NCI-H146 (cell line): ENCODE results near the gene FOSL1.
A peak's percentile ranks its signal among the peaks of the same experiment; 100 is the strongest.

Experiments used
- DNase-seq: peaks from one replicate; lab custom pipeline; 2025; lab: John Stamatoyannopoulos, UW

The FOSL1 gene

DNA sequence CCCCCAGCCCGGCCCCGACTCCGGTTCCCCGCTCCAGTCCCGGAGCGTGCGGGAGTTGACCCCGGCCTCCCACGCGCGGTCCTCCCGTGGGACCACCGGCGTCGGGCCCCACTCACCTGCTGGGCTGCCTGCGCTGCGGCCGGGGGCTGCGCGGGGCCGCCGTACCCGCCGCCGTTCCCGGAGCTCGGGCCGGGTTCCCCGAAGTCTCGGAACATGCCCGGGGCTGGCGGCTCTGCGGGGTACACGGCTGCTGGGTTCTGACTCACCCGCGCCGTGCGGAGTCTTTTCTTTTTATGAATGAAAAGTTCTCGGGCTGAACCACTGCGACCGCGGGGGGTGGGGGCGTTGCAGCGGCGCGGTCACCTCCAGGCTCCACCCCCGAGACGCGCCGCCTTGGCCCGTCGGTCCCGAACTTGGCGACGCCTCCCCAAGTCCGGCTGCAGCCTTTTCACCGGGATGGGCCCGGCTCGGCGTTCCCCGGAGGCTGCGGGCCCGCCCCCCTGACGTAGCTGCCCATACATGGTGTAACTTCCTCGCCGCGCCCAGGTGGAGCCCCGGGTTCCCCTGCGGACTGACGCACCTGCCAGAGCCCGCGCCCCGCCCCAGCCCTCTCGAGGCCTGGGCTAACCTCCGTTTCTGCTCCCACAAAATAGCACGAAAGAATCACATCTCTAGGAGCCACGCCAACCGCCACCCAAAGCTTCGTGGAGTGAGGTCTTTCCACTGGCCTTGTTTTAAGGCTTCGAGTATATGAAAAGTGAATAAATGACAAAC is at the start of gene FOSL1:
Gene FOSL1 (minus strand): TSS at position 264 of the 774 bp plus-strand sequence. CDS start 49 bp downstream, at position 215.
- peak; percentile 80 for DNase-seq

DNA sequence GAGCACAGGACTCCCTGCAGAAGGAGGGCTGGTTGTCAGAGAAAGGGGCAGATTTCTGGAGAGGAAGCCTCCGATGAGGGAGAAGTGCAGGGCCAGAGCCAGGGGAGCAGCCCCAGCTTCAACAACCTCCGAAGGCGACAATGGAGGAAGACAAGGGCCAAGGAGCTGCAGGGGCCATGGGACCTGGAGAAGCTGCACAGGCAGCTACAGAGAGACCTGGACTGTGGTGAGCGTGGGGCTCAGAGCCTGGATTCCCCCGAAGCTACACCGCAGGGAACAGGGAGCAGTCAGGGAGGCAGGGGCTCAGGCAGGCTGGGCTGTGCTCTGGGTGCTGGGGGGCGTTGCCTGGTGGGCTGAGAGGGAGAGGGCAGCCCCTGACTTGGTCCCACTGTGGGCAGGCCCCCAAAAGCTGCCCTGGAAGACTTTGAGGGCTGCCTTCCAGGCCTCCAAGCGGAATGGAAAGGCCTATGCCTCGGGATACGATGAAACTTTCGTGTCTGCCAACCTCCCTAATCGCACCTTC is 47.5 kb upstream of the FOSL1 start:
- DNase-seq, result no peak

DNA sequence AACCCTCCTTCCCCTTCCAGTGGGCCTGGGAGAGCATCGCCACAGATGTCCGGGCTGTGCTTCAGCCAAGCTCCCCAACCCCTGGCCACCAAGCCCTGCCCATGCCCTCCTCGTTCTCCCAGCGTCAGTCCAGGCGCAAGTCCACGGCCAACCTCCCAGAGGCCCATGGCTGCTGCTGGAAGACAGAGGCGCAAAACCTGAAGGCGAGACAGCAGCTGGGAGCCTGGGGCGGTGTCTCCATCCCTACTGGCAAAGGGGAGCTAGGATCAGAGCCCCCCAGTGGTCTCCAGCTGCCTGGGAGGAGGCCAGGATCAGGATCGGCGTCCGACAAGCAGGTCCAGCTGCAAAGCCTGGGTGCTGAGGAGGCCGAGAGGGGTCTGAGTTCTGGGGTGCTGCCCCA is 46.9 kb upstream of the FOSL1 start:
- DNase-seq, result no peak

DNA sequence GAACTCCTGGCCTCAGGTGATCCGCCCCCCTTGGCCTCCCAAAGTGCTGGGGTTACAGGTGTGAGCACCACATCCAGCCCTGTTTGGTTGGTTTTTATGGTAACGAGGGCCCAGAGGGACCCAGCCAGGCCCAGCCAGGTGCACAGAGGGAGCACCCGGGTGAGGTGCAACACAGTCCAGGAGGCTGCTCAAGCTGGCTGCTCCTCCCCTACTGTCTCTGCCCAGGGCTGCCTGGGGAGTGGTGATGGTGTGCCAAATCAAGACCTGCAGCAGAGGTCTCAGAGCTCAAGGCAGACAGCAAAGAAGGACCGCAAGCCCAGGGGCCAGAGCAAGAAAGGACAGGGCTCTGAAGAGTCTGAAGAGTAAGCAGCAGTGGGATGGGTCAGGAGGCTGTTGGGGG is 46.5 kb upstream of the FOSL1 start:
- DNase-seq, result no peak

DNA sequence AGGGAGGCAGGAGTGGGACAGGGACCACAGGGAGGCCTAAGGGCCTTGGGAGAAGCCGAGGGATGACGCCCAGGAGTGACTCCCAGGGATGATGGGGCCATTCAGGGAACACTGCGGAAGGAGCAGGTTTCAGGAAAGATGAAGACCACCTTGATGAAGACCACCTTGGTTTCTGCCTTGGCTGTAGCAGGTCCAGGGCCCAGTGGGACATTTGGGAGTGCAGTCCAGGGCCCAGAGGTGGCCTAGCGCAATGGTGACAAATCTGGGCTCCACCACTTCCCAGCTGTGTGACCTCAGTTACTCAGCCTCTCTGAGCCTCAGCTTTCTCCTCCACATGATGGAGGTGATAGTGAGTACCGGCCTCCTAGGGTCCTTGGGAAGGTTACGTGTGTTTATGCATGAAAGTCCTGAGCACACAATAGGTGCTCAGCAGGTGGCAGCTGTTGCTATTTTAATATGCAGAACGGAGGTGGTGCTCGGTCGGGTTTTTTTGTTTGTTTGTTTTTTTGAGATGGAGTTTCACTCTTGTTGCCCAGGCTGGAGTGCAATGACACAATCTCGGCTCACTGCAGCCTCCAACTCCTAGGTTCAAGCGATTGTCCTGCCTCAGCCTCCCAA is 45.9 kb upstream of the FOSL1 start:
- no peak for DNase-seq

DNA sequence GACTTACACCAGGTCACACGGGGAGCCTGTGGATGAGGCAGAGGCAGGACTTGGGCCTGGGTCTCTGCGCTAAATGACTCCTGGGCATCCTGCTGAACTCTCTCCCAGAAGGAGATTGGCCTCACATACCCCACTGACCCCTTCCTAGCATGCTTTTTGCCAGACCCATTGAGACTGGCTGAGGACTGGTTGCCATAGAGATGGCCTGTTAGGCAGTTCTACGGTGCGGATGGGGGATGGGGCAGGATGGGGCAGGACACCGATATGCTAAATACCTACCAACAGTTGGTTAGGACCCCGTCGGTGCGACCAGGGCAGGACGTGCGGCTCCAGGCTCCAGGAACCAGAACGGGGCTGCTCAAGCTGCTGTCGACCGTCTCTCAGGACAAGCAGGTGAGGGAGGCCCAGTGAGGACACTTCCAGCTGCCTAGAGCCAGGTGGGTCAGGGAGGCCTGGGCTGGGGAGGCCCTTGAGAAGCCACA is 45.3 kb upstream of the FOSL1 start, which contains the start of gene TSGA10IP:
Gene TSGA10IP (plus strand): TSS at position 51 of the 482 bp plus-strand sequence. CDS start 196 bp downstream, at position 247.
- no peak for DNase-seq

DNA sequence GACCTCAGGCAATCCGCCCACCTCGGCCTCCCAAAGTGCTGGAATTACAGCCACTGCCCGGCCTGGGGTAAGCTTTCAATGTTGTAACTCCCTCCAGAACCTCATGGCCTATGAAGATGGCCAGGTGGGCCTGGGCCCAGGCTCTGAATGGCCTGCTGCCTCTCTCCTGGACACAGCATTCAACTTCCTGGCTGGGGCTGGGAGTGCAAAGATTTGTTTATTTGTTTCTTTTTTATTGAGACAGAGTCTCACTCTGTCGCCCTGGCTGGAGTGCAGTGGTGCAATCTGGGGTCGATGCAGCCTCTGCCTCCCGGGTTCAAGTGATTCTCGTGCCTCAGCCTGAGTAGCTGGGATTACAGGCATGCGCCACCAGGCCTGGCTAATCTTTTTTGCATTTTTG is 44.6 kb upstream of the FOSL1 start:
- no peak for DNase-seq

DNA sequence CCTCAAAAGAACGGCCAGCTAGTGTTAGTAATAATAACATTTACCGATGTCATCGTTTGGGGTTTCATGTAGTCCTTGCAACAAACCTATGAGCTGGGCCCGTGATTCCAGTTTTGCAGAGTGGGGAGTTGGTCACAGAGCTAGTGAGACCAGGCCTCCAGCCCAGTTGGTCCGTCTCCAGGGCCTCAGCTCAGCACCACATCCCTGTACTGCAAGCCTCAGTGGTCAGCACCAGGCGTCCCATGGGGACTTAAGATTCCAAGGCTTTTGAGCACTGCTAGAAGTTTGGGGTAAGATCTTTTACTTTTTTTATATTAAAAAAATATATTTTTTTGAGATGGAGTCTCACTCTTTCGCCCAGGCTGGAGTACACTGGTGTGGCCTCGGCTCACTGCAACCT is 44.0 kb upstream of the FOSL1 start:
- DNase-seq, result no peak

DNA sequence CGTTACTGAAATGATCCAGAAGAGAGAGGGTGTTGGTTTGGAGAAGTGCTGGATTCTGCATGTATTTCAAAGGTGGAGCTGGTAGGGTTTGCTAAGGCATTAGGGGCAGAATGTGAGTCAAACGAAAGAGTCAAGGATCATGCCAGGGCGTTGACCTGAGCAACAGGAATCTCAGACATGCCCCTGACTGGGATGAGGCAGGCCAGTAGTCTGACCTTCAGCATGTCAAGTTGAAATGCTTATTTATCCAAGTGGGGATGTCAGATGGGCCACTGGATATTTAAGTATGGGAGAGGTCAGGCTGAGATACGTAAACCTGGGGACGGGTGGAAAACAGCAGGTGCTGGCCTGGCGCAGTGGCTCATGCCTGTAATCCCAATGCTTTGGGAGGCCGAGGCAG is 42.3 kb upstream of the FOSL1 start:
- no peak for DNase-seq

DNA sequence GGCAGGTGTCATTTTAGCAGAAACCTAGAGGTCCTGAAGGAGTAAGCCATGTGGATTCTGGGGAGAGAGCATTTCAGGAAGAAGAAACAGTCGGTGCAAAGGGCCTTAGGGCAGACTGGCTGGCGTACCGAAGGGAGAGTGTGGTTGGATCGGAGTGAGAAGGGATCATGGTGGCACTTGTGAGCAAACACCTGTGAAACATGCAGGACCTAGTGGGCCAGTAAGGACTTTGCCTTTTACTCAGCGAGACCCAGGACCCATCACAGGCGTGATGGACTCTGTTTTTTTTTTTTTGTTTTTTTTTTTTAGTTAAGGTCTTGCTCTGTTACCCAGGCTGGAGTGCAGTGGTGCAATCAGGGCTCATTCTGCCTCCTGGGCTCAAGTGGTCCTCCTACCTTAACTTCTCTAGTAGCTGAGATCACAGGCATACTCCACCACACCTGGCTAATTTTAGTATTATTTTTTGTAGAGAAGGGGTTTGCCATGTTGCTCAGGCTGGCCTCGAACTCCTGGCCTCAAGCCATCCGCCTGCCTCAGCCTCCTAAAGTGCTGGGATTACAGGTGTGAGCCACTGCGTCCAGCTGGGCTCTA is 41.6 kb upstream of the FOSL1 start:
- DNase-seq, result no peak

DNA sequence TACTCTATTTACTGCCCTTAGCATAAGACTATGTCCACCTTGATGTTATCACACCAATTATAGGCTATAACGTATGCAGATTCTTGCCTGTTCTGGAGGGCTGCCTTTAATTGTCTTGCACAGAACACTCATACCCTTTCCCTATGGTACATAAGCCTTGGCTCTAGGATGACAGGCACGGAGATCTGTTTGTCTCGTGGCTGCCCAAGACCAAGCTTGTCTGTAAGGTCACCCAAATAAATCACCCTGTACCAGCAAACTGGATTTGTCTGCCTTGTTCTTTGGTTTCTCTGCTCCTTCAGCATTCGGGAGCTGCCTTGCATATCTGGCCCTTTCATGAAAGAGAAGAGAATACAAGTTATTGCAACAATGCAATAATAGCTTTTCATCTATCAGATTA is 37.6 kb upstream of the FOSL1 start:
- no peak for DNase-seq

DNA sequence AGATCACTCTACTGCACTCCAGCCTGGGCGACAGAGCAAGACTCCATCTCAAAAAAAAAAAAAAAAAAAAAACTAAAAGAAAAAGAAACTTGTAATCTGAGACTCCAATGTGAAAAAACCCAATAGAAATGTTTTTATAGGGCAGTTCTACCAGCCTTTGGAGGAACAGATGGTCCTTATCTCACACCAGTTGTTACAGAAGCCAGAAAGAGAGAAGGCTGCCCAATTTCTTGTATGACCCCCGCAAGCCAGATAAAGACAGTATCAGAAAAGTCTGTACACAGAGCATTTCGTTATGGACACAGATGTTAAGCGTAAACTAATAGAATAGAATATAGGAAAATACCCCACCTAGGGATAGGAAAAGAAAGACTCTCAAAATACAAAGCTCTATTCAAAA is 33.8 kb upstream of the FOSL1 start:
- no peak for DNase-seq

DNA sequence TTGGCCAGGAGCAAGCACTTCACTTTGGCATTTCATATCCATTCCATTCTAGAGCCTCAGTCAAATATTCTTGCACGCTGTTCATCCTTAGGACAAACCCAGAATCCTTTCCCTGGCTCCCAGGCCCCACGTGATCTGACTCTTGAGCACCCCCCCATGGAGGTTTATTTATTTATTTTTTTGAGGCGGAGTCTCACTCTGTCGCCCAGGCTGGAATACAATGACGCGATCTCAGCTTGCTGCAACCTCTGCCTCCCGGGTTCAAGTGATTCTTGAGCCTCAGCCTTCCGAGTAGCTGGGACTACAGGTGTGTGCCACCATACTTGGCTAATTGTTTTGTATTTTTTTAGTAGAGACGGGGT is 32.4 kb upstream of the FOSL1 start:
- peak; percentile 46 for DNase-seq

DNA sequence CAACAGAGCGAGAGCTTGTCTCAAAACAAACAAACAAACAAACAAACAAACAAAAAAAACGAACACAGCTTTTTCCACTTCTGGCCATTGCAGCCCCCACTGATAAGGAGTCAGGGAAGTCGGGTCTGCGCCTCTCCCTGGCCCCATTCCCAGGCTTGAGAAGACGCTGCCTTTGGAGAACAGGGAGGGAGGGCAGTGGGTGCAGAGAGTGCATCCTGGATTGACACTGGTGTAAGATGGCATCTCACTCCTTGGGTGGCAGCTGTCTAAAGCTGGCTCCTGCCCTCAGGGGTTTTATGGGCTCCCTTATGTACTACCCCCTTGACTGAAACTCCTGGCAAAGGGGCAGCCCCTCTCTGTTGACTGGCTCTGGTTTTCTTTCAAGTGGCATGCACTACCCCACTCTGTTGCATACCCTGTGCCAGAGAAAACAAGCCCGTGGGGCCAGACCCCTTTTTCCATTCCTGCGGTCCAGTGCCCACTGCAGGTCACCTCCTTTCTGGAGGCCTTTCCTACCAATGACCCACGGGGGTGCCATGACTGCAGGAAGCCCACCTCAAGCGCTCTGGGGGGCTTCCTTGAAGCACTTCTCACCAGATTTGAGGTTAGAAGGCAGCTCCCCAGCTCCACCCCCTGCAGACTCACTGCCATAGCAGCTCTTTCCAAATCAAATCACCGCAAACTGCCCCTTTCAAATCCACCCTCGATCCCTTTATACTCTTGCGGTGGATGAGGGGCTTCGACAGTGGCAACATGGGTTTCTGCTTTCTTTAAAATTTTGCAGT is 31.8 kb upstream of the FOSL1 start:
- DNase-seq, result no peak

DNA sequence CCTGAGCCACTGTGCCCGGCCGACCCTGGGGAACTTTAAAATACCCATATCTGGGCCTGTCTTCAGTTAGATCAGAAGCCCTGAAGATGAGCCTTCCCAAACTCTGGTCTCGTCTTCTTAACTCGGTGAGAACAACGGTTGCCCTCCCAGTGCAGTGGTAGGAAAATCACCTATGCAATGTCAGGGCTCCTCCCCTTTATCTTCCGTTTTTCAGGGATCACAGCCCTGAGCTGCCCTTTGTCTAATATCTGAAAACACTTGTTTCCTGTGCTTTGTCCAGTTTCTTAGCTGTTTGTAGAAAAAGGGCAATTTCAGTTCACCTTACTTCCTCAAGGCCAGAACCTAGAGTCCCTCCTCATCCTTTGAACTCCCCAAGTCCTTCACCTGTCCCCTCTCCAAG is 28.5 kb upstream of the FOSL1 start:
- no peak for DNase-seq

DNA sequence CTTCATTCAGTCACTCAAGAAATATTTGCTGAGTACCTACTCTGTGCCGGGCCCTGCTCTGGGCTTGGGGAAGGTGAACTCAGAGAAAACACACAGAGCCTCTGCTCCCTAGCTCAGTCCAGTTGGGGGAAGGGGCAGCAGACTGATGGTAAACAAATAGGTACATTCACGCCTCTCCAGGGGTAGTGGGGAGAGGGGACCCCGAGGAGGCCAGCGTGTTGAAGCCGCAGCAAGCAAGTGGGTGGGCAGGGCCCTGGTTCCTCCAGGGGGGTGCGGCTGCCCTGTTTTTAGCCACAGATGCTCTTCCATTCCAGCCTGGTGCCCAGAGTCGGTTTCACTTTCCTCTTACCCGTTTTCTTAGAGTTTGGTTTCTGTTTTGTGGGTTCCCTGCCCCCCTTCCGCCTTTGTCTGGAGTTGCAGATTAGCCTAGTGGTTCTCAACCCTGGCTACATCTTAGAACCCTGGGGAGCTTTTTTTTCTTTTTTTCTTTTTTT is 27.8 kb upstream of the FOSL1 start:
- no peak for DNase-seq

DNA sequence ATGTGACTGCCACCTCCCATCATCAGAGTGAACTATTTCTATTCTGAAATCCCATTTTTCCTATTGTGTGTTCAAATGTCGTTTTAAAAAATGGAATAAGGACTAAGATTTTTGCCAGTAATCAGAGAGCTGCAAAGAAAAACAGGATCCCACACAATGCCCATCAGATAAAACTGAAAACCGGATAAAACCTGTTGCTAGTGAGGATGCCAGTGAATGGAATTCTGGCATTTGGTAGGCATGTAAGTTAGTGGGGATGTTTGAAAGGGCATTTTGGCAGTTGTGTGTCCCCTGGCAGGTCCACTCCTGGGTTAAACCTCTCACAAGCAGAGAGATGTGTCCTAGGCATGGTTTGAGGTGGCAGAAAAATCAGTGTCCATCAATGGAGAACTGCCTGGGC is 25.2 kb upstream of the FOSL1 start:
- no peak for DNase-seq

DNA sequence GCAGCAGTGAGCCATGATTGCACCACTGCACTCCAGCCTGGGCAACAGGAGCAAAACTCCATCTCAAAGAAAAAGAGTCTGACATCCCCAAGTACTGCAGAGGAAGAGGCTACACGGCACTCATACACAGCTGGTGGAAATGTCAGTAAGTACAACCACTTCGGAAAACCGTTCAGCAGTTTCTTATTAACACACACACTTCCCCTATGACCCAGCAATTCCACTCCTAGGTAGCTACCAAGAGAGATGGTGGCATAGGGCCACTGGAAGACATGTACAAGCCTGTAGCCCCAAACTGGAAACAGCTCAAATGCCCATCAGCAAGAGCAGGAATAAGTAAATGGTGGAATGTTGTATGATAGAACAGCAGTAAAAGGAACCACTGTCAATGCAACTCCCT is 22.4 kb upstream of the FOSL1 start:
- no peak for DNase-seq

DNA sequence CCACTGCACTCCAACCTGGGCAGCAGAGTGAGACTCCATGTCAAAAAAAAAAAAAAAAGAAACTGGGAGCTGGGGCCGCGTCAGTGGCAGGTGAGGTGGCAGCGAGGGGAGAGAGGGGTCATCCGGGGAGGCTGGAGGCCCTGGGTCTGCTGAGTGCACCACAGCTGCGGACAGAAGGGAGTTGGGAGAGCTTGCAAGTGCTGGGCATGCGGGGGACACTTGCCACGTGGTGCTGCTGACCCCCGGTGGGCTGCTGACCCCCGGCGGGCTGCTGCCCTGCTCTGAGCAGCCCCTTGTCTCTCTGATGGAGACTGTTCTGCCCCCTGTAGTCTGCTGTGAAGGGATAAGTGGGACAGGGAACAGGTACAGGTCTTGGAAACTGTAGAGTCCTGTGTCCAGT is 21.7 kb upstream of the FOSL1 start:
- no peak for DNase-seq

DNA sequence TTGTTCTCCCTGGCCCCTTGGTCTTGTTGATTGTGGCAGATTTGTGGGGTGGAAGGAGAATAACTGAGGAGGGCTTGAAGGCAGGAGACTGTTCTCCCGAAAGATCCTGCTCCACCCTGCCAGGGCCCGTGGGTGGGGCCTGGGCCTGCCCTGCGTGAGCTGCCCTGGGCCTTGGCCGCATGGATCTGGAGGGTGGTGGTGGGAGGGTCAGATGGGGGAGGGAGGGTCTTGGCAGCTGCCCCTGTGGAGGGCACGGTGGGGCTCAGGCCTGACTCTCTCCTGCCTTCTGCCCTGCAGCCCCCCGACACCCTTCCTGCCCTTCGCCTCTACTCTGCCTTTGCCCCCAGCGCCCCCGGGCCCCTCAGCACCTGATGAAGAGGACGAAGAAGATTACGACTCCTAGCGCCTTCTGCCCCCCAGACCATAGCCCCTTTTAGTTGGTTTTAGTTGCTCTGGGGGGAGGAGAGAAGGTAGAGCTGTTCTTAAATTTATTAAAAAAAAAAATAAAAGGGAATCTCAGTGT is 20.9 kb upstream of the FOSL1 start:
- no peak for DNase-seq

DNA sequence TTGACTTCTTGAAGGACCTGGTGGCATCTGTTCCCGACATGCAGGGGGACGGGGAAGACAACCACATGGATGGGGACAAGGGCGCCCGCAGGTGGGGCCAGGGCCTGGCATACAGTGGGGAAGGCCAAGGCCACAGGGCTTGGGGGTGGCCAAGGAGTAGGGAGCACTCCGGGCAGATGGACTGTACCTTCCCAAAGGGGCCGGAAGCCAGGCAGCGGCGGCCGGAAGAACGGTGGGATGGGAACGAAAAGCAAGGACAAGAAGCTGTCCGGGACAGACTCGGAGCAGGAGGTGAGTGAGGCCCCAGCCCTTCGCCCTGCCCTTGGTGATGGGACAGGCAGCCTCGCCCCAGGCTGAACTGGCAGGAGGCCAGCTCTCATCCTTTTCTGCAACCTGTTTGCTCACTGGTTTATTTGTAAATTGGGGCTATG is 20.2 kb upstream of the FOSL1 start:
- no peak for DNase-seq
